IMR-90 (cell line): ENCODE results near the gene ECSCR. TPM values are rescaled to one million over a fixed set of nuclear protein-coding genes. Genes with fewer than 3 reads are reported as not detected.

Source experiments
- ATAC-seq: fragments of 200-7000 bp; cut with Tn5 transposase; 2 replicates; pipeline ENCODE4 v1.9.1; 2020; ENCODE audit warnings: low read depth, mild to moderate bottlenecking, moderate library complexity
- BruUV-seq: library from RNA; stranded (reverse); fragments of 400-500 nt; replicated peaks from 2 replicates; lab custom pipeline; 2021; lab: Mats Ljungman, UMichigan
- CTCF ChIA-PET: fragments of 300-600 bp; formaldehyde crosslinking; extraction: SDS; loops from one replicate; lab custom pipeline; 2021; ENCODE audit warnings: antibody characterized with exemption; lab: Yijun Ruan, JAX
- POLR2A ChIA-PET: fragments of 300-600 bp; sonication (Branson Sonifier 250); formaldehyde crosslinking; loops from one replicate; lab custom pipeline; 2022; ENCODE audit warnings: antibody characterized with exemption; ENCODE audit not compliant: unreplicated experiment; lab: Charles Lee
- DNase-seq: peaks from one replicate; pipeline ENCODE4 v3.0.0; 2013
- H2AFZ ChIP-seq: replicated peaks from 2 replicates; pipeline ENCODE3; 2013; ENCODE audit warnings: low read length, mild to moderate bottlenecking; ENCODE audit not compliant: poor library complexity
- H2AK5ac ChIP-seq: 2 replicates; pipeline ENCODE4 v1.6.1; 2013; ENCODE audit warnings: low read depth, low read length, inconsistent platforms
- H2AK9ac ChIP-seq: replicated peaks from 2 replicates; pipeline ENCODE3; 2013; ENCODE audit warnings: mild to moderate bottlenecking, low read depth, low read length, moderate library complexity; ENCODE audit not compliant: poor library complexity
- H2BK120ac ChIP-seq: 2 replicates; pipeline ENCODE4 v1.6.1; 2013; ENCODE audit warnings: low read depth, low read length, inconsistent platforms
- H2BK15ac ChIP-seq: 3 replicates; pipeline ENCODE4 v1.6.1; 2013; ENCODE audit warnings: low read depth, low read length, inconsistent platforms
- H2BK20ac ChIP-seq: 2 replicates; pipeline ENCODE4 v1.6.1; 2013; ENCODE audit warnings: low read depth, mild to moderate bottlenecking, inconsistent platforms, low read length, moderate library complexity
- H2BK5ac ChIP-seq: 2 replicates; pipeline ENCODE4 v1.6.1; 2013; ENCODE audit warnings: mild to moderate bottlenecking, low read depth, low read length, inconsistent platforms; ENCODE audit not compliant: poor library complexity, severe bottlenecking
- H3K14ac ChIP-seq: replicated peaks from 2 replicates; pipeline ENCODE4 v1.6.1; 2013; ENCODE audit warnings: low read depth, low read length, inconsistent platforms
- H3K18ac ChIP-seq: 2 replicates; pipeline ENCODE4 v1.6.1; 2013; ENCODE audit warnings: low read depth, low read length, control low read depth
- H3K23ac ChIP-seq: 2 replicates; pipeline ENCODE4 v1.6.1; 2013; ENCODE audit warnings: low read depth, low read length, inconsistent platforms
- H3K27ac ChIP-seq: 2 replicates; pipeline ENCODE4 v1.5.1; 2013; ENCODE audit warnings: mild to moderate bottlenecking, control low read depth, low read length; ENCODE audit not compliant: insufficient read depth
- H3K27me3 ChIP-seq: 2 replicates; pipeline ENCODE4 v1.6.1; 2013; ENCODE audit warnings: low read length; ENCODE audit not compliant: control insufficient read depth, insufficient read depth
- H3K36me3 ChIP-seq: 2 replicates; pipeline ENCODE4 v1.6.1; 2013; ENCODE audit warnings: low read length, mixed read lengths; ENCODE audit not compliant: control insufficient read depth, insufficient read depth
- H3K4ac ChIP-seq: 2 replicates; pipeline ENCODE4 v1.6.1; 2013; ENCODE audit warnings: low read depth, low read length, inconsistent platforms
- H3K4me1 ChIP-seq: 2 replicates; pipeline ENCODE4 v1.6.1; 2013; ENCODE audit warnings: low read length, mixed read lengths; ENCODE audit not compliant: control insufficient read depth, insufficient read depth
- H3K4me2 ChIP-seq: 2 replicates; pipeline ENCODE4 v1.6.1; 2013; ENCODE audit warnings: low read depth, mild to moderate bottlenecking, control low read depth, low read length, moderate library complexity
- H3K4me3 ChIP-seq: 2 replicates; pipeline ENCODE4 v1.5.1; 2013; ENCODE audit warnings: low read depth, mild to moderate bottlenecking, control low read depth, low read length, moderate library complexity; ENCODE audit not compliant: insufficient read depth
- H3K56ac ChIP-seq: 2 replicates; pipeline ENCODE4 v1.6.1; 2013; ENCODE audit warnings: low read length, inconsistent platforms; ENCODE audit not compliant: insufficient read depth; ENCODE audit errors: extremely low read depth
- H3K79me1 ChIP-seq, 2 experiments: 2 replicates each; pipeline ENCODE4 v1.6.1; 2013; ENCODE audit warnings: low read length in 2 of 2, inconsistent platforms in 1 of 2, low read depth in 1 of 2
- H3K9ac ChIP-seq: 2 replicates; pipeline ENCODE4 v1.6.1; 2013; ENCODE audit warnings: low read depth, low read length, control low read depth
- H3K9me1 ChIP-seq: 2 replicates; pipeline ENCODE4 v1.6.1; 2013; ENCODE audit warnings: low read length, inconsistent platforms; ENCODE audit not compliant: insufficient read depth
- H3K9me3 ChIP-seq: 2 replicates; pipeline ENCODE4 v1.6.1; 2013; ENCODE audit warnings: low read length; ENCODE audit not compliant: control insufficient read depth, insufficient read depth
- H4K20me1 ChIP-seq: 2 replicates; pipeline ENCODE4 v1.6.1; 2013; ENCODE audit warnings: low read length, inconsistent platforms; ENCODE audit not compliant: insufficient read depth
- H4K5ac ChIP-seq: 2 replicates; pipeline ENCODE4 v1.6.1; 2013; ENCODE audit warnings: mild to moderate bottlenecking, low read depth, low read length, control low read depth
- H4K8ac ChIP-seq, 2 experiments: 2 replicates each; pipeline ENCODE4 v1.6.1; 2013; ENCODE audit warnings: low read depth in 2 of 2, low read length in 2 of 2, control low read depth in 1 of 2, inconsistent platforms in 1 of 2
- H4K91ac ChIP-seq: 2 replicates; pipeline ENCODE4 v1.6.1; 2013; ENCODE audit warnings: low read depth, low read length, inconsistent platforms; ENCODE audit not compliant: insufficient read depth
- FOS ChIP-seq: fragments of 150-350 bp; IDR thresholded peaks from 2 replicates; pipeline ENCODE4 v1.6.1; 2016; ENCODE audit warnings: low read depth, low read length
- MAFK ChIP-seq: IDR thresholded peaks from 2 replicates; pipeline ENCODE4 v1.6.1; 2012; ENCODE audit warnings: low read depth, low read length, improper control_type of control experiment
- NFE2L2 ChIP-seq: fragments of 150-350 bp; IDR thresholded peaks from 2 replicates; pipeline ENCODE4 v1.6.1; 2016; ENCODE audit warnings: low read depth, mild to moderate bottlenecking, low read length
- POLR2A ChIP-seq: IDR thresholded peaks from 2 replicates; pipeline ENCODE4 v1.6.1; 2012; ENCODE audit warnings: mild to moderate bottlenecking, low read depth, low read length
- RAD21 ChIP-seq: IDR thresholded peaks from 2 replicates; pipeline ENCODE4 v1.6.1; 2012; ENCODE audit warnings: low read length, improper control_type of control experiment
- RCOR1 ChIP-seq: IDR thresholded peaks from 2 replicates; pipeline ENCODE4 v1.6.1; 2012; ENCODE audit warnings: mild to moderate bottlenecking, low read length, improper control_type of control experiment; ENCODE audit not compliant: insufficient replicate concordance
- RFX5 ChIP-seq: IDR thresholded peaks from 2 replicates; pipeline ENCODE4 v1.8.0; 2012; ENCODE audit warnings: low read depth, mild to moderate bottlenecking, low read length, moderate library complexity
- SMC3 ChIP-seq: fragments of 150-350 bp; IDR thresholded peaks from 2 replicates; pipeline ENCODE4 v1.6.1; 2016; ENCODE audit warnings: low read depth, mild to moderate bottlenecking, antibody characterized with exemption, low read length, moderate library complexity
- WGBS, 2 experiments: methylation state at CpG; one replicate each; pipeline versions ENCODE4 v1.1.5 to v1.1.7; 2013; ENCODE audit warnings: missing lambda C conversion rate in 2 of 2; ENCODE audit not compliant: insufficient read length in 1 of 2; ENCODE audit errors: extremely low coverage in 2 of 2; 5-methylcytosine and 5-hydroxymethylcytosine counted together
- dilution Hi-C: fragments of 300-500 bp; cut with HindIII; formaldehyde crosslinking; loops from one replicate; pipeline ENCODE4 v1.14.3; 2018; ENCODE audit warnings: low sequenced_read_pairs; ENCODE audit not compliant: unreplicated experiment
- in situ Hi-C: fragments of 300-500 bp; cut with MboI; formaldehyde crosslinking; loops from 3 replicates; pipeline ENCODE4 v1.14.3; 2019; ENCODE audit warnings: low sequenced_read_pairs, inconsistent platforms, mixed read lengths
- intact Hi-C: fragments of 100-400 bp; cut with micrococcal nuclease; formaldehyde crosslinking; loops from 2 replicates; pipeline ENCODE4 v1.10.0; 2022
- polyA plus RNA-seq, 3 experiments: library from polyadenylated mRNA; depleted of rRNA; stranded (reverse); fragments of >200 nt; gene quantifications; 2 replicates each; pipeline ENCODE4 v1.2.3, GENCODE V29; 2012; ENCODE audit warnings: low replicate concordance in 1 of 3
- total RNA-seq: library from RNA; depleted of rRNA; stranded (reverse); fragments of >200 nt; gene quantifications from 2 replicates; pipeline ENCODE4 v1.2.3, GENCODE V29; 2012

Gene ECSCR
- total and polyA plus RNA-seq, 2 of the 4 experiments (the other 2 are of a cell fraction) = 3.6 to 3.9 TPM

DNA sequence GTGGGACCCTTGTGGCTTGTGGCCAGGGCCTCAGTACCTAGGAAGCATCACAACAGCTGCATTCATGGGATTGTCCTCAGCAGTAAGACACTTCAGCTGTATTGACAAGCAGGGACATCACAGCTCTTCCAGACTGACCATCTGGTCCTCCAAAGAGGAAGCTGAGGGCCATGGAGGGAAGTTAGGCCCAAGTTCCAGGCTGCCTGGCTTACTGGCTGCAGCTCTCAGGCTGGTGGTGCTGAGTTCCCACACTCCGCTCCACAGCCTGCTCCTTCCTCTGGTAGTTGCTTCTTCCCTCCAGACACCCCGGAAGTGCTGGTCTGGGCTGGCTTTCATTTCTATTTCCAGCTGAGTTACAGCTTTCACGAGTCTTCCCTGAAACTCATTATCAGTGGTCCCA, 25.7 kb upstream of the ECSCR start:
- ChIA-PET POLR2A (no interaction called here), CTCF (interaction anchor here (1.0 kb wide), 1 partner anchor 49 kb away, joined by 3 read pairs; the partner anchor contains the start of gene DNAJC18)
- no peak overlapping the region for H2BK120ac ChIP-seq
- H4K8ac ChIP-seq = peak overlapping the region in 1 of 2 experiments; percentile 12; a peak in 1 of 4 replicates
- no peaks in the 10 kb centered on the region for H3K27me3 ChIP-seq
- peak overlapping the region; percentile 23 for H2AK9ac ChIP-seq
- WGBS, 2 experiments = 100% methylated on average over 1 of the region's 3 CpGs; no CpG with 5 or more reads in 1 of the 2 experiments
- 0 out of 2 replicates have a peak overlapping the region, but pooled peaks have one; percentile 16 for H3K4ac ChIP-seq
- H2BK5ac ChIP-seq = no peak overlapping the region
- no peak overlapping the region for H4K5ac ChIP-seq
- H4K20me1 ChIP-seq = no peaks in the 10 kb centered on the region
- peaks cover 7% of the 10 kb centered on the region for H3K4me1 ChIP-seq
- in situ Hi-C loops (no loop called here), dilution Hi-C loops (no loop called here), intact Hi-C loops (no loop called here)
- no TSS peak for BruUV-seq
- no peak overlapping the region for H3K14ac ChIP-seq
- peak overlapping the region; percentile 15; the same call in 1 of the 2 replicates for H2AK5ac ChIP-seq
- H3K4me3 ChIP-seq = no peak overlapping the region
- no peak overlapping the region for H3K9ac ChIP-seq
- peaks cover 9% of the 10 kb centered on the region; the same call in 1 of the 2 replicates for H3K9me1 ChIP-seq
- H3K36me3 ChIP-seq = no peaks in the 10 kb centered on the region
- no peak overlapping the region for H2BK20ac ChIP-seq
- no peak for ATAC-seq
- no peak overlapping the region for H3K23ac ChIP-seq
- H2AFZ ChIP-seq = peak overlapping the region; percentile 67
- no peaks in the 10 kb centered on the region for H3K79me1 ChIP-seq
- no peak overlapping the region for H3K18ac ChIP-seq
- H2BK15ac ChIP-seq = peak overlapping the region; percentile 57; the same call in 1 of the 3 replicates
- H3K27ac ChIP-seq = no peak overlapping the region
- TF ChIP-seq RFX5 (no peak), RCOR1 (no peak), MAFK (no peak), RAD21 (no peak), NFE2L2 (no peak), SMC3 (no peak), FOS (no peak), POLR2A (no peak)
- no peak for DNase-seq
- no peaks in the 10 kb centered on the region for H3K9me3 ChIP-seq
- no peak overlapping the region for H3K56ac ChIP-seq
- no peak overlapping the region for H3K4me2 ChIP-seq
- H4K91ac ChIP-seq = no peak overlapping the region
